Mucosa of stomach (tissue), 1 donor: ENCODE data around the gene ACTR5.
"Not testable (repeated sequence)": the region's sequence is repeated elsewhere in the genome, so short reads cannot be mapped to it uniquely, and the experiment has no call there.

ENCODE experiments used
- H3K27me3 ChIP-seq: one replicate; pipeline ENCODE4 v1.7.0; 2013; ENCODE audit warnings: mild to moderate bottlenecking, low read length; ENCODE audit not compliant: control insufficient read depth, insufficient read depth
- H3K36me3 ChIP-seq: one replicate; pipeline ENCODE4 v1.7.0; 2013; ENCODE audit warnings: low read length; ENCODE audit not compliant: control insufficient read depth, insufficient read depth
- H3K4me1 ChIP-seq: one replicate; pipeline ENCODE4 v1.7.0; 2013; ENCODE audit warnings: mild to moderate bottlenecking, low read length; ENCODE audit not compliant: control insufficient read depth, insufficient read depth
- H3K4me3 ChIP-seq: one replicate; pipeline ENCODE4 v1.7.0; 2013; ENCODE audit warnings: low read length
- H3K9ac ChIP-seq: one replicate; pipeline ENCODE4 v1.7.0; 2013; ENCODE audit warnings: mild to moderate bottlenecking, low read length, moderate library complexity
- H3K9me3 ChIP-seq: one replicate; pipeline ENCODE4 v1.7.0; 2013; ENCODE audit warnings: mild to moderate bottlenecking, low read length, moderate library complexity; ENCODE audit not compliant: control insufficient read depth
- donor health status: Pancreatic carcinoma.

Gene ACTR5

GRCh38 chr20:38779247-38780097 lies 31.2 kb downstream of the ACTR5 start:
- Histone ChIP-seq H3K27me3 (no peaks in the 10 kb centered on the region), H3K4me3 (no peak overlapping the region), H3K9ac (no peak overlapping the region), H3K4me1 (no peaks in the 10 kb centered on the region), H3K36me3 (no peaks in the 10 kb centered on the region), H3K9me3 (no peaks in the 10 kb centered on the region)

GRCh38 chr20:38782275-38782674 lies 34.0 kb downstream of the ACTR5 start:
- Histone ChIP-seq H3K4me1 (no peaks in the 10 kb centered on the region), H3K9ac (no peak overlapping the region)

GRCh38 chr20:38787870-38788269 lies 39.6 kb downstream of the ACTR5 start:
- Histone ChIP-seq H3K9ac (no peak overlapping the region), H3K4me3 (no peak overlapping the region), H3K9me3 (no peaks in the 10 kb centered on the region), H3K27me3 (no peaks in the 10 kb centered on the region), H3K4me1 (no peaks in the 10 kb centered on the region), H3K36me3 (no peaks in the 10 kb centered on the region)

More at GRCh38 chr20:38782275-38782674, 34.0 kb downstream of the ACTR5 start:
- Histone ChIP-seq H3K9me3 (no peaks in the 10 kb centered on the region), H3K4me3 (no peak overlapping the region), H3K27me3 (no peaks in the 10 kb centered on the region), H3K36me3 (no peaks in the 10 kb centered on the region)

GRCh38 chr20:38789503-38790199 lies 41.4 kb downstream of the ACTR5 start:
- Histone ChIP-seq H3K9ac (no peak overlapping the region), H3K27me3 (no peaks in the 10 kb centered on the region), H3K36me3 (no peaks in the 10 kb centered on the region), H3K9me3 (no peaks in the 10 kb centered on the region), H3K4me3 (no peak overlapping the region), H3K4me1 (no peaks in the 10 kb centered on the region)

- Histone ChIP-seq H3K27me3 (no peaks in the 10 kb centered on the region), H3K9me3 (no peaks in the 10 kb centered on the region), H3K36me3 (no peaks in the 10 kb centered on the region), H3K4me3 (no peak overlapping the region), H3K9ac (no peak overlapping the region), H3K4me1 (no peaks in the 10 kb centered on the region)
Measured at GRCh38 chr20:38790200-38791053, 42.2 kb downstream of the ACTR5 start.

GRCh38 chr20:38791291-38791690 lies 43.0 kb downstream of the ACTR5 start:
- no peaks in the 10 kb centered on the region for H3K4me1 ChIP-seq

GRCh38 chr20:38791940-38792339 lies 43.7 kb downstream of the ACTR5 start:
- H3K9ac ChIP-seq, result no peak overlapping the region
- no peaks in the 10 kb centered on the region for H3K36me3 ChIP-seq
- no peaks in the 10 kb centered on the region for H3K4me1 ChIP-seq
- H3K9me3 ChIP-seq, result no peaks in the 10 kb centered on the region
- H3K4me3 ChIP-seq, result no peak overlapping the region
- no peaks in the 10 kb centered on the region for H3K27me3 ChIP-seq

More at GRCh38 chr20:38791291-38791690, 43.0 kb downstream of the ACTR5 start:
- Histone ChIP-seq H3K27me3 (no peaks in the 10 kb centered on the region), H3K4me3 (no peak overlapping the region), H3K9me3 (no peaks in the 10 kb centered on the region), H3K36me3 (no peaks in the 10 kb centered on the region), H3K9ac (no peak overlapping the region)

GRCh38 chr20:38794057-38794456 lies 45.8 kb downstream of the ACTR5 start:
- not testable (repeated sequence) for H3K4me3 ChIP-seq, H3K4me1 ChIP-seq

GRCh38 chr20:38798266-38798665 lies 50.0 kb downstream of the ACTR5 start:
- Histone ChIP-seq H3K27me3 (no peaks in the 10 kb centered on the region), H3K9ac (no peak overlapping the region), H3K4me1 (no peaks in the 10 kb centered on the region), H3K9me3 (no peaks in the 10 kb centered on the region), H3K36me3 (no peaks in the 10 kb centered on the region), H3K4me3 (no peak overlapping the region)

More at GRCh38 chr20:38794057-38794456, 45.8 kb downstream of the ACTR5 start:
- H3K9ac ChIP-seq, H3K36me3 ChIP-seq, H3K9me3 ChIP-seq, H3K27me3 ChIP-seq: not testable (repeated sequence)

GRCh38 chr20:38799203-38799602 lies 50.9 kb downstream of the ACTR5 start:
- Histone ChIP-seq H3K4me1 (no peaks in the 10 kb centered on the region), H3K36me3 (no peaks in the 10 kb centered on the region), H3K9ac (no peak overlapping the region), H3K27me3 (no peaks in the 10 kb centered on the region), H3K4me3 (no peak overlapping the region), H3K9me3 (no peaks in the 10 kb centered on the region)

GRCh38 chr20:38800882-38801281 lies 52.6 kb downstream of the ACTR5 start:
- Histone ChIP-seq H3K9ac (no peak overlapping the region), H3K27me3 (peaks cover 9% of the 10 kb centered on the region), H3K9me3 (no peaks in the 10 kb centered on the region), H3K4me1 (no peaks in the 10 kb centered on the region), H3K36me3 (no peaks in the 10 kb centered on the region), H3K4me3 (no peak overlapping the region)

GRCh38 chr20:38804221-38804620 lies 56.0 kb downstream of the ACTR5 start:
- peaks cover 34% of the 10 kb centered on the region for H3K27me3 ChIP-seq
- H3K36me3 ChIP-seq, result no peaks in the 10 kb centered on the region
- peaks cover 3% of the 10 kb centered on the region for H3K4me1 ChIP-seq

More at GRCh38 chr20:38804221-38804620, 56.0 kb downstream of the ACTR5 start:
- Histone ChIP-seq H3K9me3 (no peaks in the 10 kb centered on the region), H3K4me3 (no peak overlapping the region), H3K9ac (no peak overlapping the region)
